ENCODE data around the gene MED9.

DNA sequence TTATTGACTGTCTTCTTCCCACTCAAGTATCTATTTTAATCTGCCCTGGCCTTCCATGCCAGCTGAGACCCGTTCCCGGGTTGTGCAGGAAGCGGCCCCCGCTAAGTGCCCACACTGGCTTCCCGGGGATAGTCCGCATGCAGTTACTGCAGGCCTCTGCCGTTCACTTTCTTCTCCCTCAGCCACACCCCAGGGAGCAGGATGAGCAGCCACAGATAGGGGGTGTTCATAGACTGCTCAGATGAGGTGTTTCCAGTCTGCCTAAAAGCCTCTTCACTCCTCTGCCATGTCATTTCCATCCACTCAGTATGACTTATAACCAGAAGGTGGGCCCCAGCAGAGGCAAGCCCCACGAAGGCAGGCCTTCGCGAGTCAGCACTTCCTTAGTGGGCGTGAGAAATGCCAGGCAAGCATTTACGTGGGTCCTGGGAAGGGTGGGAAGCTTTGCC is 7.7 kb downstream of the MED9 start:
- TF ChIP-seq, protein P1, sequence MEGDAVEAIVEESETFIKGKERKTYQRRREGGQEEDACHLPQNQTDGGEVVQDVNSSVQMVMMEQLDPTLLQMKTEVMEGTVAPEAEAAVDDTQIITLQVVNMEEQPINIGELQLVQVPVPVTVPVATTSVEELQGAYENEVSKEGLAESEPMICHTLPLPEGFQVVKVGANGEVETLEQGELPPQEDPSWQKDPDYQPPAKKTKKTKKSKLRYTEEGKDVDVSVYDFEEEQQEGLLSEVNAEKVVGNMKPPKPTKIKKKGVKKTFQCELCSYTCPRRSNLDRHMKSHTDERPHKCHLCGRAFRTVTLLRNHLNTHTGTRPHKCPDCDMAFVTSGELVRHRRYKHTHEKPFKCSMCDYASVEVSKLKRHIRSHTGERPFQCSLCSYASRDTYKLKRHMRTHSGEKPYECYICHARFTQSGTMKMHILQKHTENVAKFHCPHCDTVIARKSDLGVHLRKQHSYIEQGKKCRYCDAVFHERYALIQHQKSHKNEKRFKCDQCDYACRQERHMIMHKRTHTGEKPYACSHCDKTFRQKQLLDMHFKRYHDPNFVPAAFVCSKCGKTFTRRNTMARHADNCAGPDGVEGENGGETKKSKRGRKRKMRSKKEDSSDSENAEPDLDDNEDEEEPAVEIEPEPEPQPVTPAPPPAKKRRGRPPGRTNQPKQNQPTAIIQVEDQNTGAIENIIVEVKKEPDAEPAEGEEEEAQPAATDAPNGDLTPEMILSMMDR (conservative IDR thresholded peaks at IDR 0.05; ENCODE audit: low read depth, low read length), result no peak
- TF ChIP-seq EZH2 (IDR thresholded peaks at IDR 0.05; ENCODE audit: low read length, unreplicated experiment), result no peak

Measured in PC-3 (cell line).